H1 (cell line): ENCODE data around the gene NFAM1. TPM values are rescaled to one million over a fixed set of nuclear protein-coding genes. Genes with fewer than 3 reads are reported as not detected.
A peak's percentile ranks its signal among the peaks of the same experiment; 100 is the strongest.

Experiments used
- ASH2L ChIP-seq: fragments of 200-600, 300-600 bp; sonication (generic); IDR thresholded peaks from one replicate; pipeline ENCODE4 v1.7.1; 2017; ENCODE audit warnings: low read length
- CTBP2 ChIP-seq: IDR thresholded peaks from 2 replicates; pipeline ENCODE4 v1.7.0; 2011; ENCODE audit warnings: borderline replicate concordance, mild to moderate bottlenecking, moderate library complexity, mixed read lengths, low read length; ENCODE audit not compliant: insufficient read depth, insufficient read length
- EGR1 ChIP-seq: IDR thresholded peaks from 2 replicates; pipeline ENCODE4 v1.6.1; 2011; ENCODE audit warnings: low read depth, low read length, borderline replicate concordance
- EP300 ChIP-seq, 2 experiments: IDR thresholded peaks; 1 replicate in 1 of 2; 2 replicates in 1 of 2; pipeline ENCODE4 v1.6.1; 2011 to 2012; ENCODE audit warnings: low read depth in 2 of 2, low read length in 2 of 2, mild to moderate bottlenecking in 2 of 2, borderline replicate concordance in 1 of 2, inconsistent platforms in 1 of 2, moderate library complexity in 1 of 2
- JUND ChIP-seq: IDR thresholded peaks from 2 replicates; pipeline ENCODE4 v1.6.1; 2011; ENCODE audit warnings: mild to moderate bottlenecking, improper control_type of control experiment, low read length
- NANOG ChIP-seq: IDR thresholded peaks from 2 replicates; pipeline ENCODE4 v1.6.1; 2011; ENCODE audit warnings: low read length, low read depth, mild to moderate bottlenecking, inconsistent platforms; ENCODE audit not compliant: insufficient read depth, poor library complexity, severe bottlenecking
- SP2 ChIP-seq: IDR thresholded peaks from 2 replicates; pipeline ENCODE4 v1.6.1; 2012; ENCODE audit warnings: mild to moderate bottlenecking, low read length, inconsistent platforms
- SRF ChIP-seq: IDR thresholded peaks from 2 replicates; pipeline ENCODE4 v1.6.1; 2011; ENCODE audit warnings: mild to moderate bottlenecking, low read depth, low read length, moderate library complexity
- TEAD4 ChIP-seq: IDR thresholded peaks from 2 replicates; pipeline ENCODE4 v1.6.1; 2012; ENCODE audit warnings: low read depth, low read length, inconsistent platforms, mixed read lengths
- polyA plus RNA-seq, 7 experiments: library from polyadenylated mRNA; depleted of rRNA in 3 of 7; stranded (reverse) in 5 of 7; unstranded in 2 of 7; fragments of >200 nt in 5 of 7; fragments of 200-250 nt in 2 of 7; gene quantifications; 1 replicate in 5 of 7; 2 replicates in 1 of 7; 4 replicates in 1 of 7; pipeline versions ENCODE4 v1.2.1 to v1.2.3, GENCODE V29; 2011 to 2013; ENCODE audit warnings: missing spikeins in 2 of 7, mixed read lengths in 2 of 7
- total RNA-seq: library from RNA; stranded (reverse); fragmentation: NEBNext Ultra II Directional; extraction: Animal tissue kit (Norgen Biotek cat#: 25700); gene quantifications from 2 replicates; pipeline ENCODE4 v1.2.1, GENCODE V29; 2021
- TF ChIP-seq, protein P1 (sequence below): fragments of 300-600 bp; sonication (generic); IDR thresholded peaks from 2 replicates; pipeline ENCODE4 v1.7.1; 2012; ENCODE audit warnings: low read length, moderate library complexity, mild to moderate bottlenecking, inconsistent platforms; ENCODE audit not compliant: insufficient replicate concordance

NFAM1 gene
- total and polyA plus RNA-seq, 2 of the 8 experiments (the other 6 are each of a cell fraction or from before 2014, with no cell fraction given), result 0.62 to 0.73 TPM

- TF ChIP-seq, protein P1, sequence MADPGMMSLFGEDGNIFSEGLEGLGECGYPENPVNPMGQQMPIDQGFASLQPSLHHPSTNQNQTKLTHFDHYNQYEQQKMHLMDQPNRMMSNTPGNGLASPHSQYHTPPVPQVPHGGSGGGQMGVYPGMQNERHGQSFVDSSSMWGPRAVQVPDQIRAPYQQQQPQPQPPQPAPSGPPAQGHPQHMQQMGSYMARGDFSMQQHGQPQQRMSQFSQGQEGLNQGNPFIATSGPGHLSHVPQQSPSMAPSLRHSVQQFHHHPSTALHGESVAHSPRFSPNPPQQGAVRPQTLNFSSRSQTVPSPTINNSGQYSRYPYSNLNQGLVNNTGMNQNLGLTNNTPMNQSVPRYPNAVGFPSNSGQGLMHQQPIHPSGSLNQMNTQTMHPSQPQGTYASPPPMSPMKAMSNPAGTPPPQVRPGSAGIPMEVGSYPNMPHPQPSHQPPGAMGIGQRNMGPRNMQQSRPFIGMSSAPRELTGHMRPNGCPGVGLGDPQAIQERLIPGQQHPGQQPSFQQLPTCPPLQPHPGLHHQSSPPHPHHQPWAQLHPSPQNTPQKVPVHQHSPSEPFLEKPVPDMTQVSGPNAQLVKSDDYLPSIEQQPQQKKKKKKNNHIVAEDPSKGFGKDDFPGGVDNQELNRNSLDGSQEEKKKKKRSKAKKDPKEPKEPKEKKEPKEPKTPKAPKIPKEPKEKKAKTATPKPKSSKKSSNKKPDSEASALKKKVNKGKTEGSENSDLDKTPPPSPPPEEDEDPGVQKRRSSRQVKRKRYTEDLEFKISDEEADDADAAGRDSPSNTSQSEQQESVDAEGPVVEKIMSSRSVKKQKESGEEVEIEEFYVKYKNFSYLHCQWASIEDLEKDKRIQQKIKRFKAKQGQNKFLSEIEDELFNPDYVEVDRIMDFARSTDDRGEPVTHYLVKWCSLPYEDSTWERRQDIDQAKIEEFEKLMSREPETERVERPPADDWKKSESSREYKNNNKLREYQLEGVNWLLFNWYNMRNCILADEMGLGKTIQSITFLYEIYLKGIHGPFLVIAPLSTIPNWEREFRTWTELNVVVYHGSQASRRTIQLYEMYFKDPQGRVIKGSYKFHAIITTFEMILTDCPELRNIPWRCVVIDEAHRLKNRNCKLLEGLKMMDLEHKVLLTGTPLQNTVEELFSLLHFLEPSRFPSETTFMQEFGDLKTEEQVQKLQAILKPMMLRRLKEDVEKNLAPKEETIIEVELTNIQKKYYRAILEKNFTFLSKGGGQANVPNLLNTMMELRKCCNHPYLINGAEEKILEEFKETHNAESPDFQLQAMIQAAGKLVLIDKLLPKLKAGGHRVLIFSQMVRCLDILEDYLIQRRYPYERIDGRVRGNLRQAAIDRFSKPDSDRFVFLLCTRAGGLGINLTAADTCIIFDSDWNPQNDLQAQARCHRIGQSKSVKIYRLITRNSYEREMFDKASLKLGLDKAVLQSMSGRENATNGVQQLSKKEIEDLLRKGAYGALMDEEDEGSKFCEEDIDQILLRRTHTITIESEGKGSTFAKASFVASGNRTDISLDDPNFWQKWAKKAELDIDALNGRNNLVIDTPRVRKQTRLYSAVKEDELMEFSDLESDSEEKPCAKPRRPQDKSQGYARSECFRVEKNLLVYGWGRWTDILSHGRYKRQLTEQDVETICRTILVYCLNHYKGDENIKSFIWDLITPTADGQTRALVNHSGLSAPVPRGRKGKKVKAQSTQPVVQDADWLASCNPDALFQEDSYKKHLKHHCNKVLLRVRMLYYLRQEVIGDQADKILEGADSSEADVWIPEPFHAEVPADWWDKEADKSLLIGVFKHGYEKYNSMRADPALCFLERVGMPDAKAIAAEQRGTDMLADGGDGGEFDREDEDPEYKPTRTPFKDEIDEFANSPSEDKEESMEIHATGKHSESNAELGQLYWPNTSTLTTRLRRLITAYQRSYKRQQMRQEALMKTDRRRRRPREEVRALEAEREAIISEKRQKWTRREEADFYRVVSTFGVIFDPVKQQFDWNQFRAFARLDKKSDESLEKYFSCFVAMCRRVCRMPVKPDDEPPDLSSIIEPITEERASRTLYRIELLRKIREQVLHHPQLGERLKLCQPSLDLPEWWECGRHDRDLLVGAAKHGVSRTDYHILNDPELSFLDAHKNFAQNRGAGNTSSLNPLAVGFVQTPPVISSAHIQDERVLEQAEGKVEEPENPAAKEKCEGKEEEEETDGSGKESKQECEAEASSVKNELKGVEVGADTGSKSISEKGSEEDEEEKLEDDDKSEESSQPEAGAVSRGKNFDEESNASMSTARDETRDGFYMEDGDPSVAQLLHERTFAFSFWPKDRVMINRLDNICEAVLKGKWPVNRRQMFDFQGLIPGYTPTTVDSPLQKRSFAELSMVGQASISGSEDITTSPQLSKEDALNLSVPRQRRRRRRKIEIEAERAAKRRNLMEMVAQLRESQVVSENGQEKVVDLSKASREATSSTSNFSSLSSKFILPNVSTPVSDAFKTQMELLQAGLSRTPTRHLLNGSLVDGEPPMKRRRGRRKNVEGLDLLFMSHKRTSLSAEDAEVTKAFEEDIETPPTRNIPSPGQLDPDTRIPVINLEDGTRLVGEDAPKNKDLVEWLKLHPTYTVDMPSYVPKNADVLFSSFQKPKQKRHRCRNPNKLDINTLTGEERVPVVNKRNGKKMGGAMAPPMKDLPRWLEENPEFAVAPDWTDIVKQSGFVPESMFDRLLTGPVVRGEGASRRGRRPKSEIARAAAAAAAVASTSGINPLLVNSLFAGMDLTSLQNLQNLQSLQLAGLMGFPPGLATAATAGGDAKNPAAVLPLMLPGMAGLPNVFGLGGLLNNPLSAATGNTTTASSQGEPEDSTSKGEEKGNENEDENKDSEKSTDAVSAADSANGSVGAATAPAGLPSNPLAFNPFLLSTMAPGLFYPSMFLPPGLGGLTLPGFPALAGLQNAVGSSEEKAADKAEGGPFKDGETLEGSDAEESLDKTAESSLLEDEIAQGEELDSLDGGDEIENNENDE, result no peak
- TF ChIP-seq EP300 (IDR thresholded peaks at IDR 0.05; ENCODE audit: borderline replicate concordance in 1 of 2, low read depth in 2 of 2, low read length in 2 of 2) (0 out of 3 replicates have a peak, but pooled peaks of 1 of the 2 experiments have one; percentile 24), NANOG (no peak), EGR1 (no peak), CTBP2 (no peak), JUND (no peak), TEAD4 (no peak), SRF (no peak), ASH2L (no peak), SP2 (no peak)
These were observed 78.1 kb downstream of the NFAM1 start (continued) for GRCh38 chr22:42353883-42354727.
